HEK293 (cell line): Measurements from ENCODE around the gene EVI5L.

Experiments used
- CTCF ChIA-PET: fragments of 350-600 bp; formaldehyde crosslinking; extraction: SDS; loops from one replicate; lab custom pipeline; 2021; ENCODE audit warnings: antibody characterized with exemption; lab: Yijun Ruan, JAX
- POLR2A ChIA-PET: fragments of 300-600 bp; formaldehyde crosslinking; extraction: SDS; loops from one replicate; lab custom pipeline; 2020; ENCODE audit warnings: antibody characterized with exemption, inconsistent platforms; lab: Yijun Ruan, JAX
- H3K27ac ChIP-seq: fragments of 200-500 bp; sonication (Bioruptor generic); 2 replicates; pipeline ENCODE4 v1.5.1; 2014; ENCODE audit warnings: low read depth, low read length, control low read depth, inconsistent platforms; ENCODE audit errors: extremely low read depth
- H3K36me3 ChIP-seq, 2 experiments: fragments of 200-500 bp in 1 of 2; sonication (Bioruptor generic) in 1 of 2; 1 replicate in 1 of 2; 2 replicates in 1 of 2; pipeline ENCODE4 v1.5.1; 2014 to 2017; ENCODE audit warnings: inconsistent platforms in 2 of 2, low read length in 2 of 2; ENCODE audit not compliant: control insufficient read depth in 2 of 2, insufficient read depth in 1 of 2
- H3K4me1 ChIP-seq: fragments of 200-500 bp; sonication (Bioruptor generic); 2 replicates; pipeline ENCODE4 v1.5.1; 2014; ENCODE audit warnings: mild to moderate bottlenecking, low read length, inconsistent platforms; ENCODE audit not compliant: control insufficient read depth, insufficient read depth
- H3K4me3 ChIP-seq: 2 replicates; pipeline ENCODE4 v1.5.1; 2011; ENCODE audit warnings: low read depth, mild to moderate bottlenecking, control low read depth, low read length, moderate library complexity
- H3K9me3 ChIP-seq: fragments of 200-500 bp; sonication (Bioruptor generic); 2 replicates; pipeline ENCODE4 v1.5.1; 2014; ENCODE audit warnings: low read depth, low read length, inconsistent platforms; ENCODE audit not compliant: control insufficient read depth, insufficient read depth
- BCL11A ChIP-seq: fragments of 450-650 bp; formaldehyde crosslinking; IDR thresholded peaks from 2 replicates; pipeline ENCODE4 v1.5.1; 2016; ENCODE audit warnings: low read depth, missing biosample characterization, missing genetic modification characterization
- FEZF1 ChIP-seq: fragments of 450-650 bp; formaldehyde crosslinking; IDR thresholded peaks from 2 replicates; pipeline ENCODE4 v1.5.1; 2016; ENCODE audit warnings: missing biosample characterization, missing genetic modification characterization
- GLIS1 ChIP-seq: fragments of 450-650 bp; formaldehyde crosslinking; IDR thresholded peaks from 2 replicates; pipeline ENCODE4 v1.5.1; 2016; ENCODE audit warnings: missing biosample characterization, missing genetic modification characterization
- INSM2 ChIP-seq: fragments of 450-650 bp; formaldehyde crosslinking; IDR thresholded peaks from 2 replicates; pipeline ENCODE4 v1.5.1; 2016; ENCODE audit warnings: missing biosample characterization, missing genetic modification characterization
- KLF7 ChIP-seq: fragments of 450-650 bp; formaldehyde crosslinking; IDR thresholded peaks from 2 replicates; pipeline ENCODE4 v1.5.1; 2016; ENCODE audit warnings: missing biosample characterization, missing genetic modification characterization, borderline replicate concordance
- KLF8 ChIP-seq: fragments of 450-650 bp; formaldehyde crosslinking; IDR thresholded peaks from 2 replicates; pipeline ENCODE4 v1.5.1; 2016; ENCODE audit warnings: missing biosample characterization, missing genetic modification characterization
- MEIS1 ChIP-seq: sonication (generic); formaldehyde crosslinking; IDR thresholded peaks from 2 replicates; pipeline ENCODE4 v1.8.1; 2022; ENCODE audit warnings: missing genetic modification reagents, mild to moderate bottlenecking, borderline replicate concordance
- MYNN ChIP-seq: fragments of 450-650 bp; formaldehyde crosslinking; IDR thresholded peaks from 2 replicates; pipeline ENCODE4 v1.5.1; 2016; ENCODE audit warnings: missing biosample characterization, missing genetic modification characterization, borderline replicate concordance
- OVOL3 ChIP-seq: fragments of 450-650 bp; formaldehyde crosslinking; IDR thresholded peaks from 2 replicates; pipeline ENCODE4 v1.5.1; 2016; ENCODE audit warnings: missing biosample characterization, missing genetic modification characterization
- REPIN1 ChIP-seq: fragments of 450-650 bp; formaldehyde crosslinking; IDR thresholded peaks from 2 replicates; pipeline ENCODE4 v1.5.1; 2017; ENCODE audit warnings: missing biosample characterization, missing genetic modification characterization, low read depth
- ZBTB21 ChIP-seq: fragments of 450-650 bp; formaldehyde crosslinking; IDR thresholded peaks from 2 replicates; pipeline ENCODE4 v1.5.1; 2017; ENCODE audit warnings: missing biosample characterization, missing genetic modification characterization
- ZBTB49 ChIP-seq: fragments of 450-650 bp; formaldehyde crosslinking; IDR thresholded peaks from 2 replicates; pipeline ENCODE4 v1.5.1; 2016; ENCODE audit warnings: missing biosample characterization, missing genetic modification characterization, low read depth
- ZNF133 ChIP-seq: fragments of 450-650 bp; formaldehyde crosslinking; IDR thresholded peaks from 2 replicates; pipeline ENCODE4 v1.5.1; 2016; ENCODE audit warnings: missing biosample characterization, missing genetic modification characterization
- ZNF146 ChIP-seq: fragments of 450-650 bp; formaldehyde crosslinking; IDR thresholded peaks from 2 replicates; pipeline ENCODE4 v1.5.1; 2016; ENCODE audit warnings: missing biosample characterization, missing genetic modification characterization
- ZNF184 ChIP-seq: fragments of 450-650 bp; IDR thresholded peaks from 2 replicates; pipeline ENCODE4 v1.5.1; 2018; ENCODE audit warnings: missing biosample characterization, mild to moderate bottlenecking, missing genetic modification characterization
- ZNF23 ChIP-seq: fragments of 450-650 bp; formaldehyde crosslinking; IDR thresholded peaks from 2 replicates; pipeline ENCODE4 v1.5.1; 2016; ENCODE audit warnings: missing biosample characterization, missing genetic modification characterization, borderline replicate concordance
- ZNF274 ChIP-seq, 2 experiments: fragments of 200-500 bp in 1 of 2; fragments of 450-650 bp in 1 of 2; sonication (Bioruptor generic) in 1 of 2; formaldehyde crosslinking in 1 of 2; IDR thresholded peaks; 2 replicates each; pipeline versions ENCODE4 v1.5.1 to v1.6.1; 2014 to 2016; ENCODE audit warnings: borderline replicate concordance in 1 of 2, inconsistent platforms in 1 of 2, low read length in 1 of 2, missing biosample characterization in 1 of 2, missing genetic modification characterization in 1 of 2
- ZNF324 ChIP-seq: fragments of 450-650 bp; formaldehyde crosslinking; IDR thresholded peaks from 2 replicates; pipeline ENCODE4 v1.5.1; 2016; ENCODE audit warnings: missing biosample characterization, missing genetic modification characterization
- ZNF366 ChIP-seq: fragments of 450-650 bp; formaldehyde crosslinking; conservative IDR thresholded peaks from 2 replicates; pipeline ENCODE4 v1.5.1; 2016; ENCODE audit warnings: missing biosample characterization, missing genetic modification characterization
- ZNF600 ChIP-seq: fragments of 450-650 bp; formaldehyde crosslinking; IDR thresholded peaks from 2 replicates; pipeline ENCODE4 v1.5.1; 2016; ENCODE audit warnings: missing biosample characterization, missing genetic modification characterization
- ZNF626 ChIP-seq: fragments of 450-650 bp; sonication (Bioruptor Pico); formaldehyde crosslinking; IDR thresholded peaks from 2 replicates; pipeline ENCODE4 v1.5.1; 2018; ENCODE audit warnings: missing biosample characterization, missing genetic modification characterization, inconsistent platforms
- ZNF658 ChIP-seq: fragments of 450-650 bp; formaldehyde crosslinking; IDR thresholded peaks from 2 replicates; pipeline ENCODE4; 2016; ENCODE audit warnings: missing biosample characterization, missing genetic modification characterization
- ZSCAN18 ChIP-seq: fragments of 450-650 bp; formaldehyde crosslinking; IDR thresholded peaks from 2 replicates; pipeline ENCODE4 v1.5.1; 2016; ENCODE audit warnings: missing biosample characterization, missing genetic modification characterization

EVI5L gene

GRCh38 chr19:7863157-7863970 is 33.3 kb downstream of the EVI5L start:
- ChIA-PET CTCF (no interaction called here), POLR2A (no interaction called here)
- TF ChIP-seq OVOL3 (tag by site-specific recombination) (no peak), ZBTB21 (tag by site-specific recombination) (no peak), ZNF658 (tag by site-specific recombination) (no peak), INSM2 (no peak), ZNF324 (tag by site-specific recombination) (no peak), ZSCAN18 (tag by site-specific recombination) (no peak)
- no peaks in the 10 kb centered on the region for H3K4me1 ChIP-seq
- H3K9me3 ChIP-seq, result no peaks in the 10 kb centered on the region
- H3K36me3 ChIP-seq, result peaks cover 0 to 13% of the 10 kb centered on the region in 2 experiments; a peak in 1 of 3 replicates
- H3K4me3 ChIP-seq, result no peak overlapping the region
- no peak overlapping the region for H3K27ac ChIP-seq

GRCh38 chr19:7863971-7864689 is 34.1 kb downstream of the EVI5L start:
- ChIA-PET CTCF (interaction anchor here (1.7 kb wide), 1 partner anchor 12 kb away, joined by 6 read pairs; no protein-coding TSS in a partner anchor), POLR2A (no interaction called here)
- Histone ChIP-seq H3K9me3 (no peaks in the 10 kb centered on the region), H3K4me3 (no peak overlapping the region), H3K36me3 (peaks cover 0 to 13% of the 10 kb centered on the region in 2 experiments; a peak in 1 of 3 replicates), H3K27ac (no peak overlapping the region), H3K4me1 (no peaks in the 10 kb centered on the region)
- TF ChIP-seq GLIS1 (tag by site-specific recombination) (peak; percentile 64), ZNF600 (tag by site-specific recombination) (no peak)

GRCh38 chr19:7864690-7865074 is 34.7 kb downstream of the EVI5L start:
- ChIA-PET CTCF (interaction anchor here (1.7 kb wide), 1 partner anchor 12 kb away, joined by 6 read pairs; no protein-coding TSS in a partner anchor), POLR2A (no interaction called here)
- Histone ChIP-seq H3K27ac (no peak overlapping the region), H3K9me3 (no peaks in the 10 kb centered on the region), H3K4me1 (no peaks in the 10 kb centered on the region), H3K4me3 (no peak overlapping the region), H3K36me3 (peaks cover 0 to 13% of the 10 kb centered on the region in 2 experiments; a peak in 1 of 3 replicates)
- TF ChIP-seq ZNF274 (IDR thresholded peaks at IDR 0.05; ENCODE audit: low read length) (no peak), ZNF274 (tag by site-specific recombination; IDR thresholded peaks at IDR 0.05; ENCODE audit: borderline replicate concordance) (no peak), ZNF324 (tag by site-specific recombination) (no peak), KLF7 (tag by site-specific recombination) (no peak), ZNF133 (tag by site-specific recombination) (no peak), ZBTB49 (tag by site-specific recombination) (no peak), BCL11A (tag by site-specific recombination) (no peak), MYNN (tag by site-specific recombination) (no peak), KLF8 (tag by site-specific recombination) (no peak), FEZF1 (no peak), ZNF626 (tag by site-specific recombination) (no peak), REPIN1 (tag by site-specific recombination) (no peak), ZNF146 (no peak), MEIS1 (CRISPR knock-in tag) (no peak), ZNF184 (tag by site-specific recombination) (no peak), ZNF23 (no peak), ZNF366 (tag by site-specific recombination) (no peak)
